Kidney epithelial cell (primary cell): Measurements from ENCODE around the gene RAET1G. TPM values are rescaled to one million over a fixed set of nuclear protein-coding genes. Genes with fewer than 3 reads are reported as not detected.
A peak's percentile ranks its signal among the peaks of the same experiment; 100 is the strongest.
"Not testable (repeated sequence)": the region's sequence is repeated elsewhere in the genome, so short reads cannot be mapped to it uniquely, and the experiment has no call there.

Experiments used
- DNase-seq: peaks from one replicate; pipeline ENCODE4 v3.0.0-alpha.2; 2010; ENCODE audit warnings: low read depth
- H3K27me3 ChIP-seq: 2 replicates; pipeline ENCODE4 v1.6.0; 2011; ENCODE audit warnings: low read length; ENCODE audit not compliant: control insufficient read depth, insufficient read depth
- H3K36me3 ChIP-seq: 2 replicates; pipeline ENCODE4 v1.5.1; 2011; ENCODE audit warnings: low read length; ENCODE audit not compliant: control insufficient read depth, insufficient read depth
- H3K4me3 ChIP-seq: 2 replicates; pipeline ENCODE4 v1.5.1; 2011; ENCODE audit warnings: low read depth, mild to moderate bottlenecking, control low read depth, low read length
- CTCF ChIP-seq: IDR thresholded peaks from 2 replicates; pipeline ENCODE4 v1.5.1; 2011; ENCODE audit warnings: mild to moderate bottlenecking, moderate library complexity, low read length, control low read depth, inconsistent platforms; ENCODE audit not compliant: insufficient read depth, poor library complexity, severe bottlenecking
- total RNA-seq: library from RNA; depleted of rRNA; stranded (reverse); fragments of >200 nt; gene quantifications from 2 replicates; pipeline ENCODE4 v1.2.3, GENCODE V29; 2015

Gene RAET1G
- not detected in 2 replicates for total RNA-seq

DNA sequence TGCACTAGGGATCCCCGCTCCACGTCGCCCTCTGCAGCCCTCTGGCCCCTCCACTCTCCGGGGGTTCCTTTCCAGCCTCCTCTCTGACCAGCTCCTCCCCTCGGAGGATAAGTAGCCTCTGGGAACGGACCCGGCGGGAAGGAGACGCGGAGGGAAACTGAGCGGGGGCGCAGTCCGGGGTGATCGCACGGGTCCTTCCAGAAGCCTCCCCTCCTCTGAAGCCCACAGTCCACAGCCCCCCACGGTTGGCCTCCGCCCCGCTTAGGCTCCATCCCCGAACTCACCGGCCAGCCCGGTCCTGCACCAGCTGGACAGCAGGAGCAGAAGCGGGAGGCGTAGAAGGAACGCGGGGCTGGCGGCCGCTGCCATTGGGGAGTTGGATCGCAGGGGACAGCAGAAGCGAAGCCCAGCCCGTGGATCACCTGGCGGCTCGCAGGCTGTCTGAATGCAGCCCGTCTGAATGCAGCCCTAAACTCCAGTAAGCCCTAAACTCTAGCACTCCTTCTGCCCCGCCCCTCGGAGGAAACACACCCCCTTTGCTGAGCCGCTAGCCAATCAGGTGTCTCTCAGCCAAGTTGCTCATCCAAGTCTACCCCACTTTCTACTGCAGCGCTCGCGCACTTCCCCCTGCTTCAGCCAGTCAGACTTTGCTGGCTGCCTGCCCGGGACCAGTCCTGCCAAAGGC is at the start of gene RAET1G:
RAET1G (minus strand) TSS at position 480 of the 685 bp plus-strand sequence; CDS start at position 369, 111 bp downstream.
- peak; percentile 80 for DNase-seq
- Histone ChIP-seq H3K36me3 (no peaks in the 10 kb centered on the region), H3K4me3 (peak within 1 kb of the TSS; percentile 49), H3K27me3 (peaks cover 8% of the 10 kb centered on the region)
- TF ChIP-seq CTCF = no peak

DNA sequence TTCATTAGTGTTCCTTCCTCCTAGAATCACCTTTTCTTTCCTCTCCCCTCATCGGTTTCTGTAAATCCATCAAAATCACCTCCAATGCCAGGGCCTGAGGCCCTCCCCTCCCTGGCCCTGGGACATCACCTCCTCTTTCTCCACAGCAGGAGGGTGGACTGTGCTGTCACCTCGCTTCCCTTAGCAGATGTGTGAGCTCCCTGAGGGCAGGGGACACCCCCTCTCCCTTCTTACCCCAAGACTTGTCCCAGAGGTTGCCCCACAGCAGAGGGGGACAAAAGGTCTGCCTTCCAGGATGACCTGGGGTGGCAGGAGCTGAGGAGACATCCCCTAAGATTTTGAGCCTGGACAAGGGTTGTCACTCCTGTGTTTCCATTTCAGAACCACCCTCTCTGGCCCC is 46.7 kb upstream of the RAET1G start:
- no peak for TF ChIP-seq CTCF
- Histone ChIP-seq H3K36me3 (no peaks in the 10 kb centered on the region), H3K27me3 (peaks cover 38% of the 10 kb centered on the region), H3K4me3 (no peak overlapping the region)
- no peak for DNase-seq

DNA sequence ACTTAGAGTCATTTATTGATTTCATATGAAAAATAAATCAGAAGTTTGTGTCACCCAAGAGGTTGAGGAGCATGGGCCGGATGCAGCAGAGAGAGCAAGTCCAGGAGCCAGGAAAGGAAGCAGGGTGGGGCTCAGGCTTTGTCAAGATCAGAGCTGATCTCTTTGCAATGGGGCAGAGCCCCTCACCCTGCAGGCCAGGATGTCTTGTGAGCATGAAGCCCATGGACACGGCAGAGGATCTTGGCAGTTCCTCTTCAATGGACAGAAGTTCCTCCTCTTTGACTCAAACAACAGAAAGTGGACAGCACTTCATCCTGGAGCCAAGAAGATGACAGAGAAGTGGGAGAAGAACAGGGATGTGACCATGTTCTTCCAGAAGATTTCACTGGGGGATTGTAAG is 46.0 kb upstream of the RAET1G start:
- H3K27me3 ChIP-seq = peaks cover 42% of the 10 kb centered on the region
- H3K36me3 ChIP-seq, DNase-seq, H3K4me3 ChIP-seq: not testable (repeated sequence)

- peaks cover 45% of the 10 kb centered on the region for H3K27me3 ChIP-seq
- H3K36me3 ChIP-seq, DNase-seq, H3K4me3 ChIP-seq: not testable (repeated sequence)
Observed at GRCh38 chr6:149967999-149968398, 45.1 kb upstream of the RAET1G start.

DNA sequence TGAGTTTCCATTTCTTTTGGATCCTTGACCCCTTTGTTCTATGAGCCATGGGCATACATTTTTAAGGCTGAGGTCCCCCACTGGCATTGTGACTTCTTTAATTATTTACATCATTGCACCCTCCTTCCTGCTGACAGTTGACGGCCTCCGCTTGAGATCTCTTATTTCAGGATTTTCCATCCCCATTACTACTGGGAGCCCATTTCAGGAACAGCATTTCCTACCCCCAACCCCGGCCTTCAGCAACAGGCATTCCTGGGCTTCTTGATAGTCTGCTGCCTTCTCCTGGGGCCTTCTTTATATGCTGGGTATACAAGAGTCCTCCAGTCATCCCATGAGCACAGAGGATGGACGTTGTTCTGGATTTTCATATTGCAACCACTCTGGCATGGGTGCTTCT is 44.7 kb upstream of the RAET1G start:
- H3K27me3 ChIP-seq = peaks cover 45% of the 10 kb centered on the region
- DNase-seq = no peak
- TF ChIP-seq CTCF = no peak
- no peaks in the 10 kb centered on the region for H3K36me3 ChIP-seq
- H3K4me3 ChIP-seq = no peak overlapping the region

DNA sequence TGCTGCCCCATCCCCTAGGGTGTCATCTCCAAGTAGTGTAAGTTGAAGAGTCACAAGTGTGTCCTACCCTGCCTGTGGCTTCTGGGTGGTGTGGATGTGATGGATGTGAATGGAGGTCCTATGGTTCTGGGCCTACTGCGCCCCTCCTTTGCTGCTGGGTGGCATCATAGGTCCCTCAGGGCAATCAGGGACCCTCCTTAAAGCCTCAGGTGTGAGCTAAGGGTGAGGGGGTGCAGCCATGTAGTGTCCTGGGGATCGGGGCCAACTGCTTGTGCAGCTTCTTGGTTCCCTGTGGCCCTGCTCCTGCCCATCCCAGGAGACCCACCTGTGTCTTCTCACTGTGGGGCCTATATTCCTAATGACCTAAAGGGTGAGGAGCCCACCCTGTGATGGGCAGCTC is 43.4 kb upstream of the RAET1G start:
- not testable (repeated sequence) for H3K4me3 ChIP-seq, DNase-seq, H3K36me3 ChIP-seq
- peaks cover 49% of the 10 kb centered on the region for H3K27me3 ChIP-seq

DNA sequence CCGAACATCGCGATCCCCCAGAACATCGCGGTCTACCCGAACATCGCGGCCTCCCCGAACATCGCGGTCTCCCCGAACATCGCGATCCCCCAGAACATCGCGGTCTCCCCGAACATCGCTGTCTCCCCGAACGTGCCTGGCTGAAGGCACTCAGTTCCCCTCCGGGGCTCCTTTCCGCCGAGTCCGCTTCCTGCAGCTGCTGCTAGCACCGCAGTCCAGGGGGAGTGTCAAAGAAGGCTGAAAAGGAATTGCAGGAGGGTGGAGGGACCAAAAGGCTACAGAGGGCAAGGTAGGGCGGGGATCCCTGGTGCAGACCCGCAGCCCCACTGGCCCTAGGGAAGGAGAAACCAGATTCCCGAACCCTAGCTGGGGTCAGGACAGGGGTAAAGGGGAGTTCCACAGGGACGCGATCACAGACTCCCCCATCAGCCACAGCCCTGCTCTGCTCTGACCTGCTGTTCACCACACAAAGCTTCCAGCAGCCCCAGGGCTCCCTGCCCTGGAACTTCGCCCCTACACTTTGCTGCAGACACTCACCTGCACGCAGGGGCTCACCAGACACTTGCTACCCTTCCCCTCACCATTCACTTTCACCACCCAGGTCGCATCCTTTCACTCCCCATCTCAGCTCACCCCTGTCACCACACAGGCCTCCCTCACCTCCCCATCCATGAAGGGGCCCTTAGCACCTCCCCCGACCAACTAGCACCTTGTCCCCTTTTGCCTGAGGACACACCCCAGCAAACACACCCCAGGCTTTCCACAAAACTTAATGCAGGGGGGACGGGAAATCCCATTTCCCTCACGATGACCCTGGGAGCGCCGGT is 42.5 kb upstream of the RAET1G start:
- peak overlapping the region; percentile 22 for H3K4me3 ChIP-seq
- peaks cover 50% of the 10 kb centered on the region for H3K27me3 ChIP-seq

More for the DNA sequence above, 42.5 kb upstream of the RAET1G start:
- TF ChIP-seq CTCF = no peak
- no peaks in the 10 kb centered on the region for H3K36me3 ChIP-seq
- DNase-seq = no peak
